Thyroid gland (tissue), 4 donors: ENCODE measurements around the gene CALD1.

Experiments used
- POLR2A ChIP-seq, 2 donors: fragments of 450-650 bp; IDR thresholded peaks; one replicate each; pipeline ENCODE4 v1.6.1; 2017; ENCODE audit warnings: antibody characterized with exemption in 2 of 2, mild to moderate bottlenecking in 2 of 2, moderate library complexity in 1 of 2
- TF ChIP-seq, protein P1 (sequence below), 6 experiments: fragments of 200-600 bp in 3 of 6; fragments of 450-650 bp in 3 of 6; sonication (generic) in 3 of 6; IDR thresholded peaks; one replicate each; pipeline ENCODE4 v1.5.1; 2016 to 2019; ENCODE audit warnings: antibody characterized with exemption in 6 of 6, mild to moderate bottlenecking in 2 of 6, inconsistent platforms in 1 of 6, moderate library complexity in 1 of 6

DNA sequence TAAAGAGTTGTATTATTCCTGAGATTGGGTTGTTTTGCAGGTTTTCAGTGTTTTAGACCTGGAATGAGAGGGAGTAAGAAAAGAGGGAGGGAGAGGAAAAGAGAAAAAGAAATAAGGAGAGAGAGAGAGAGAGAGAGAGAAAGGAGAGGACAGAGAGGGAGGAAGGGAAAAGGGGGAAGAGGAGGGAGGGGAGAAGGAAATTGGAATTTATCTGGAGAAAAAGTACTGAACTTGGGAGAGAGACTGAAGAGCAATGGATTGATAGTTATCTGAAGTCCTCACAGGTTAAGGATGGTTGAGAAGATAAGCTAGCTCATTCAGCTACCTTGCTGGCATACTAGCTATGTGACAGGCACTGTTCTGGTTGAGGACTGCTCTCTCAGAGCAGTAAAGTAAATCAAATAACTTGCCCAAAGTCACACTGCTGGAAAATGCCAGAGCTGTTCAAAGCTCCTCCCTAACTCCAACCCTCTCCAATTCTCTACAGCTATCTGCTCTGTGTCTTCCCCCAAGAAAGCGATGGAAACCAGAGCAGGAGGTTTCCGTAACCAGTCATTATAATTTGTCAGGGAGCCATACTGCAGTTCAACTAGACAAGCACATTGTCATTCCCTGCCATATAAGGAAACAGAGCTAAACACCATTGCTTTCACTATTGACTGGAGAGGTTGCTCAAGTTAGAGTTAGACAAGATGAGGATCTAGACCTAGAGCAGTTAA lies 10.7 kb downstream of the CALD1 start:
- TF ChIP-seq POLR2A (IDR thresholded peaks at IDR 0.05) = peak in 1 of 2 donors; percentile 33
- TF ChIP-seq, protein P1, sequence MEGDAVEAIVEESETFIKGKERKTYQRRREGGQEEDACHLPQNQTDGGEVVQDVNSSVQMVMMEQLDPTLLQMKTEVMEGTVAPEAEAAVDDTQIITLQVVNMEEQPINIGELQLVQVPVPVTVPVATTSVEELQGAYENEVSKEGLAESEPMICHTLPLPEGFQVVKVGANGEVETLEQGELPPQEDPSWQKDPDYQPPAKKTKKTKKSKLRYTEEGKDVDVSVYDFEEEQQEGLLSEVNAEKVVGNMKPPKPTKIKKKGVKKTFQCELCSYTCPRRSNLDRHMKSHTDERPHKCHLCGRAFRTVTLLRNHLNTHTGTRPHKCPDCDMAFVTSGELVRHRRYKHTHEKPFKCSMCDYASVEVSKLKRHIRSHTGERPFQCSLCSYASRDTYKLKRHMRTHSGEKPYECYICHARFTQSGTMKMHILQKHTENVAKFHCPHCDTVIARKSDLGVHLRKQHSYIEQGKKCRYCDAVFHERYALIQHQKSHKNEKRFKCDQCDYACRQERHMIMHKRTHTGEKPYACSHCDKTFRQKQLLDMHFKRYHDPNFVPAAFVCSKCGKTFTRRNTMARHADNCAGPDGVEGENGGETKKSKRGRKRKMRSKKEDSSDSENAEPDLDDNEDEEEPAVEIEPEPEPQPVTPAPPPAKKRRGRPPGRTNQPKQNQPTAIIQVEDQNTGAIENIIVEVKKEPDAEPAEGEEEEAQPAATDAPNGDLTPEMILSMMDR (IDR thresholded peaks at IDR 0.05) = no peak
